Fibroblast of upper back skin (primary cell): Measurements from ENCODE around the gene WASHC4.

Source experiments
- DNase-seq: peaks from one replicate; pipeline ENCODE4 v3.0.0-alpha.2; 2013

WASHC4 gene

DNA sequence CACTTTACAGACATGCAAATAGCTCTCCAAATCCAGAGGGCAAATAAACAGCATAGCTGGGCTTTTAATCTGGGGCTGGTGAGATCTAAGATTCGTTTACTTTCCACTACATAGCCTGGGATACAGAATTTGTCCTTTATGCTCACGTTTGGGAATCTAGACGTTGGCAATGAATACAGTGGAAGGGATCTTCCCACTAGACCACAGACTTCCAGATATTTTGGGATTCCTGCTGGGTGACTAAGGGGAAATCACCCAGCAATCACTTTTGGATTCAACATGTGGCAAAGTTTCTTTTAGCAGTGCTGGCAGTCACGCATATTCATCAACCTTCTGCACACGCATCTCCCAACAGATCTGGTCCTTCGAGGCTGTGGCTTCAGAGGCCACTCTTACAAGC, 104.9 kb downstream of the WASHC4 start:
- DNase-seq: peak; percentile 88

DNA sequence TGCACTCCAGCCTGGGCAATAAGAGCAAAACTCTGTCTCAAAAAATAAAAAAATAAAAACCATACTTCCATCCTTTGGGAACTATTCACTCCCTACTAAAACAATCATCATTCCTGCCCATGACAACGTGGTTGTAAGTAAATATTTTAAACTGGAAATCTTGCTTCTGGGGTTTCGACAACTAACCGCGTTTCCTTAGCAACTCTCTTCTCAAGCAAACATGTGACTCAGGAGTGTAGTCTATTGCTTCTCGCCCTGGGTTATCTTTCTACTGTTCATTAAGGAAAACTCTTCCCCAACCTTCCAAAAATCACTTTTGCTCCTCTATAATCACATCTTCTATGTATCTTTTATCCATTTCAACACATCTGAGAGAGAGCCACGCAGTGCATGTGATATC, 106.6 kb downstream of the WASHC4 start:
- peak; percentile 49 for DNase-seq

DNA sequence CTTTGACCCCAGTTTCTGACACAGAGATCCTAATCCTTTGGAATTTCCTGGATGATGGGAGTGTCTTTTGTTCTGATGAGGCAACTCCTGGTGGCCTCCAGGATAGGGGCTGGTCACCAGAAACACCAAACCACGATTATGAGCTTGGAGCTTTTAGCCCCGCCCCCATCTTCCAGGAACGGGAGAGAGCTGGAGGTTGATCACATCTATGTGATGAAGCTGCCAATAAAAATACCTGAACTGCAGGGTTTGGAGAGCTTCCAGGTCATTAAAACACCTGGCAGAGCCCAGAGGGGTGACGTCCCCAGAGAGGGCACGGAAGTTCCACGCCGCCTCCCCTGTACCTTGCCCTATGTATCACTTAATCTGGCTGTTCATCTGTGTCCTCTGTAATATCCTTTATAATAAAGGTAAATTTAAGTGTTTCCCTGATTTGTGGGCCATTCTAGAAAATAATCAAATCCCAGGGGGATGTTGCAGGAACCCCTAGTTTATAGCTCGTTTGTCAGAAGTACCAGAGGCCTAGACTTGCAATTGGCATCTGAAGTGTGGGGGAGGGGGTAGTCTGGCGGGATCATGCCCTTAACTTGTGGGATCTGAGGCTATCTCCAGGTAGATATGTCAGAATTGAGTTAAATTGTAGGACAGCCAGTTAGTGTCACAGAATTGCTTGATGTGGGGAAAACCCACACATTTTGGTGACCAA, 107.3 kb downstream of the WASHC4 start:
- peak; percentile 62 for DNase-seq

DNA sequence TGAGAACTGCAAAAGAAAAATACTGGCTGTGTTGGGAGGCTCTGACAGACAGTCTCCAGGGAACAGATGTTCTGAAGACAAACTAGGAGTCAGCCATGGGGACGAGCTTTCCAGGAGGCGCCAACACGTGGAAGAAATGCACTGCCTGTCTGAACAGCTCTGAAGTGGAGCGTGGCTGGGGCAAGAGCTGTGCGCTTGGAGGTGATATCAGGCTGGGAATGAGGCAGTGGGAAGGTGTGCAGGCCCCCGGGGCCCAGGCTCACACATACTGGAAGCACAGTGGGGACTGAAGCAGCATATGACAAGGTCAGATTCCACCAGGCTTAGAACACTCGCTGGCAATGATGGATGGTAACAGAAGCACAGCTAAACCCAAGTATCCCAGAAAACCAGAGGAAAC, 110.9 kb downstream of the WASHC4 start:
- DNase-seq: peak; percentile 33
